IPS DF 4.7 (cell line): ENCODE results near the gene GCSAM.

Experiments used
- DNase-seq: peaks from one replicate; pipeline ENCODE4 v3.0.0-alpha.2; 2013; ENCODE audit warnings: low spot score; ENCODE audit errors: extremely low read depth

The GCSAM gene

GRCh38 chr3:112109322-112109721, 23.7 kb downstream of the GCSAM start:
- DNase-seq, result no peak

GRCh38 chr3:112104774-112105173, 28.3 kb downstream of the GCSAM start:
- no peak for DNase-seq

GRCh38 chr3:112101916-112102315, 31.1 kb downstream of the GCSAM start:
- no peak for DNase-seq

GRCh38 chr3:112097378-112097777, 35.7 kb downstream of the GCSAM start:
- no peak for DNase-seq

GRCh38 chr3:112096176-112096575, 36.9 kb downstream of the GCSAM start:
- DNase-seq, result no peak

- no peak for DNase-seq
These were observed 37.3 kb downstream of the GCSAM start for GRCh38 chr3:112095731-112096130.

GRCh38 chr3:112093180-112093522, 39.9 kb downstream of the GCSAM start:
- no peak for DNase-seq

- no peak for DNase-seq
These were observed 40.4 kb downstream of the GCSAM start for GRCh38 chr3:112092496-112093179.

- no peak for DNase-seq
These were observed 42.0 kb downstream of the GCSAM start for GRCh38 chr3:112090887-112091586.

GRCh38 chr3:112089956-112090886, 42.8 kb downstream of the GCSAM start:
- no peak for DNase-seq

- no peak for DNase-seq
These were observed 44.1 kb downstream of the GCSAM start for GRCh38 chr3:112088944-112089343.

- no peak for DNase-seq
These were observed 45.3 kb downstream of the GCSAM start for GRCh38 chr3:112087746-112088145.

GRCh38 chr3:112086875-112087524, 46.0 kb downstream of the GCSAM start:
- no peak for DNase-seq

- DNase-seq, result no peak
These were observed 46.8 kb downstream of the GCSAM start, which contains the start of gene C3orf52 for GRCh38 chr3:112086076-112086854. Gene C3orf52, plus strand, starts transcription at chr3:112086389. Its CDS starts 19 bp downstream, at chr3:112086408.

- DNase-seq, result no peak
These were observed 47.3 kb downstream of the GCSAM start for GRCh38 chr3:112085735-112086075.

GRCh38 chr3:112084980-112085705, 47.9 kb downstream of the GCSAM start:
- DNase-seq, result no peak

GRCh38 chr3:112083239-112083638, 49.8 kb downstream of the GCSAM start:
- no peak for DNase-seq

GRCh38 chr3:112078125-112079083, 54.6 kb downstream of the GCSAM start:
- DNase-seq, result no peak
